ENCODE results near the gene KRT13.

KRT13 gene

DNA sequence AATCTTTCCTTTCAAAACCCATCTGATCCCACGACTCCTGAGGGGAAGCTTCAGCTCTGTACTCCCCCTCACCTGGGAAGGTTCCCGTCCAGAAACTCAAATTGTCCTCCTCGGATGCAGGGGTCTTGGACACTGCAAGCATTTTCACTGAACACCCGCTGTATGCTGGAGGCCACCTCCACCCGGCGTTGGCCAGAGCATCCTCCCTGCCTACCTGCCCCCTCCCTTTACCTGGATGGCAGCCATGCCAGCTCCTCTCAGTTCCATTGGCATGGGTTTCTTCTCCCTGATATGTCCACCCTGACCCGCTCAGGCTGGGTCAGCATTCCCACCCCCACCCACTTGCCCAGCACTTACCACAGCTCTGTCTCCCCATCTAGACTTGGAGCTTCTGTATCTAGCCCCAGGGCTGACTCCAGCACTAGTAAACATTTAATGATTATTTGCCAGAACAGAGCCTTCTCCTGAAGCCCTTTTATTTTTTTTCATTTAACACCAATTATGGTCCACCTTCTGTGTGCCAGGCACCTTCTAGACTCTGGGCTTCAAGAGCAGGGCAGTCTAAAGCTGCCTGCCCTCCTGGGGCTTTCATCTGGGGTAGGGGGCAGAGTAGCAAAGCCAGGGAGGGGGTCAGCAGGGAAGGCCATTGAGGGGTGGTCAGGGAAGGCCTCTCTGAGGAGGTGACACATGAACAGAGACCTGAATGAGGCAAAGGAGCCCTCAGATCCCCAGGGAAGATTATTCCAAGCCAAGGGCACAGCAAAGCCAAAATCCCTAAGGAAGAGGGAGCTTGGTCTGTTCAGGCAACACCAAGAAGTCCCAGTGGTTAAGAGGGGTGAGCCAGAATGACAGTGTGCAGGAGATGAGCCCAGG is 31.6 kb upstream of the KRT13 start:
- DNase-seq: no peak

DNA sequence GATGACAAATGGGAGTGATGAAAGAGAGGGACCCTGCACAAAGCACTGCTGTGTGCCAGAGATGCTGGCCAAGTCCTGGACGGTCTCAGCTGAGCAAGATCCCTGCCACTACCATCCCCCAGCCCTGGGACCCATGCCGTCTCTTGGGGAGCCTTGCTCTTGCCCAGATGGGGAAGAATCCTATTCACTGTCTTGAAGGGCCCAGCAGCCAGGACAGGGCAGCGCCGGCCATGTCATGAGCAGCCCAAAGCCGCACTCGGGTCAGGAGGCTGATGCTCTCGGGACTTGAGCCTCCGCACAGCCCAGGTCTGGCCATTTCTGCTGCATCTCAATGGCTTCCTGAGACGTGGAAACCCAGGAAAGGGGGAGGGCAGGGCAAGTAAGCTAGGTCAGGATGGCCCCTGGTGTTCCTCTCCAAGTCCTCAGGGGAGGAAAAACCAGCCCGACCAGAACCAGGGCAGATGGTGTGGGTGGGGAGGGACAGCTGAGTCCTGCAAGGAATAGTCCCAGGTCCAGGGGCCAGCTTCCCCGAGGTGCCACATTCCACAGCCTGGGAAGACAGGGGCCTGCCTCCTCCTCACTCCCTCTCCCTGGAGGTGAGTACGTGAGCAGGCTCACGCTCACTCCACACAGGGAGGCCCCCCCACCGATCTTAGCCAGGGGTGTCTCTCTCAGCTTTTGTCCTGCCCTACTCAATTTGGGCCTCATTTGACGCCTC is 30.5 kb upstream of the KRT13 start:
- DNase-seq: no peak

DNA sequence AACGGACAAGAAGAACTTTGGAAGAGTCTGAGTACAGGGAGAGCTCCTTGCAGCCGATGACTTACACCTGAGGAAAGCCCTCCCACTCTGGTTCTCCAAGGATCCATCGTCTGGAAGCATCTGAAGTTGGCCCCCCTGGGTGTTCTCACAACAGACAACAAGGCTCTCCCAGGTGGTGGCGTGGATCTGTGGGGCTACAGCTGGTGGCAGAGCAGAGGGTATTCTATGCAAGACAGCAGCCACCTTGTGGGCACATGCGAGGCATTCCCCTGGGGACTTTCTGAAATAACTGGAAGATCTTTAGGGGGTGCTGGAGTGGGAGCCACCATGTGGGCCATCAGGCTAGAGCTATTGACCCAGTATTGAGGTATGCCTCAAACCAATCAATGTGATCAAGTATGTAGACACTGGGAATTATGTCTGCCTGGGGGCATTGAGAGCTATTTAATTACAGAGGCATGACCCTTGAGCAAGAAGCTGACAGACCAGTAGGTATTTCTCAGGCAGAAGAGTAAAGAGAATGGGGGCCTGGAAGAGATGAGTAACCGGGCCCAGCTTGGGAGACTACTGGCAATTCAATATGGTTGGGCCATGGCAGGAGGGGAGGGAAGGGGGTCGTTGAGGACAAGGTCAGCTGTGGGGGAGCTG is 29.6 kb upstream of the KRT13 start:
- no peak for DNase-seq

DNA sequence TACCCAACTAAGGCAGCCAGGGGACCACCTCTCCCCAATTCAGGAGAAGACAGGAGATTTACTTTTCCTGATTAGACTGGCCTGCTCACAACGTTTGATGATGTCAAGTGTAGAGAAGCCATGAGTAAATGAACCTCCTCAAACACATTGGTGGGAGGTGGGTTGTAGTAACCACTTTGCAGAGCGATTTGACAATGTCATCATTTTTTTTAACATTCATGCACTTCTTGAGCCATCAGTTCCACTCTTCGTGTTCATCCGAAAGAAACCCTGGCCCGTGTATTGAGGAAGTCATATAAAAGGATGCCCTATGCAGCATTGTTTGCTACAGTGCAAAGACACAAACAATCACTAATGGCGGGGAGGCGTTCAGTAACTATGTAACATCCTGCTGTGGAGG is 28.2 kb upstream of the KRT13 start:
- DNase-seq: no peak

DNA sequence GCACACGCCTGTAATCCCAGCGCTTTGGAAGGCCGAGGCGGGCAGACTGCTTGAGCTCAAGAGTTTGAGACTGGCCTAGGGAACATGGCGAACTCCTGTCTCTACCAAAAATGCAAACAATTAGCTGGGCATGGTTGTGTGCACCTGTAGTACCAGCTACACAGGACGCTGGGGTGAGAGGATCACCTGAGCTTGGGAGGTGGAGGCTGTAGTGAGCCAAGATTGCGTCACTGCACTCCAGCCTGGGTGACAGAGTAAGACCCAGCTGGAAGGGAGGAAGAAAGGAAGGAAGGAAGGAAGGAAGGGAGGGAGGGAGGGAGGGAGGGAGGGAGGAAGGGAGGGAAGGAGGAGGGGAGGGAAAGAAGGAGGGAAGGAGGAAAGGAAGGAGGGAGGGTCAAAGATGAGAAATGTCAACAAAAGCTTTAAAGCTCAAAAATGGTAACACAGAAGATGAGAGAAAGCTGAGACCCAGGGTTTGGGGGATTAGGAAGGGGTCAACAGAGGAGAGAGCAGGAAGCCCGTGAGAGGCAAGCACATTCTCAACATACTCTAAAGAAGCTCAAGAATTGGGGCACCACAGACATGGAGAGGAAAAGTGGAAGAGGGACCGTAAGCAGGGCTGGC is 27.6 kb upstream of the KRT13 start:
- DNase-seq: no peak

DNA sequence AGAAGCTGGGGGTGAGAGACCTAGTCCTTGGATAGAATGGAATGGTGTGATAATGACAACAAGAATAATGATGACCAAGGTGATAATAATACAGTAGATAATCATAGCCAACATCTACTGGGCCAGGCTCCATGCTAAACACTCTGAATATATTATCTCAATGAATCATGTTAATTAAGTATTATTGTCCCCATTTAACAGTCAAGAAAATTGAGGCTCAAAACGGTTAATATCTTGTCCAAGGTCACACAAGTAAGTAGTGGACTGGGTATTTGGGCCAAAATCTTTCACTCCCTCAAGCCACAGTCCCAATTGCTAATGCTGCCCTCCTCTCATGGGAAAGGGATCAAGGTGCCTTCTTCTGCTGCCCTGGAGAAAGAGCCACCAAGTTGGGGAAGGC is 26.6 kb upstream of the KRT13 start:
- no peak for DNase-seq

DNA sequence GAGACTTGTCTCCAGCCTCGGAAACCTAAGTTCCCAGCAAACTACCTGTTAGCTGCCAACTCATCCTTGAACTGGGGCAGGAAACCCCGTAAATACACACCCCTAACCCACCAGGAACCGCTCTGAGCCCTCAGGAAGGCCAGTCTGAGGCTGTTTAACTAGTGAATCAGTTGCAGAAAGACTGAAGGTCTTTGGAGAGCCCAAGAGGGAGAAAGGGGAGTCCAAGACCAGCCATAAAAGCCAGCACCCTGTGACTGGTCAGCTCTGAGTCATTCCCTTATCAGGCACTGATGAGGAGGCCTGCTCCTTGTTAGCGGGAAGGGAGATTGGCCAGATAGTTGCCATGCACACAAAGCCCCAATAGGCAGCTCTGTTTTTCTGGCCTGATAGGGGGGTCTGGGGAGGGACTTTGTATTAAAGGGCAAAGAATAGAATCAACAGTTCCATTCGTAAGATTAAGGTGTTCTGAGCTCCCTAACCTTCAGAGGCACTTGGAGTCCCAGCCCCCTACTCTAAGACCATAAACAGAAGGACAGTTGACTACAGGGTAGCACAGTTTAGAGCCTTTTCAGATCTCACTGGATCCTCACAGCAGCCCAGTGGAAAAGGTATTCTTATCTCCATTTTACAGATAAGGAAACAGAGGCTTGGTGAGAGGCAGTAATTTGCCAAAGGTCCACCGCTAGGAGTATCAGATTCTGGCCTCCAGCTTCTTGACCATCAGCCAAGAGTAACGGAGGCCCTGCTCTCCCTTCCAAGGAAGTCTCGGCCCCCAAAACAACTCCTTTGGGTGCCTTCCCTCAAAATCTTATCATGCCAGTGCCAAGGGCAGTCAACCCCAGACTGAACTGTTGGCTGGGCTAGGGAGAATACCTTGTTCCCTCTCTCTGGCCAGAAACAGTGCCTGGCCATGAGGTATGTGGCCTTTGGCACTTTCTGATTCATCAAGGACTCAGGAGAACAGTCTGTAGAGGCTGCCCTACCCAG is 24.9 kb upstream of the KRT13 start:
- no peak for DNase-seq

DNA sequence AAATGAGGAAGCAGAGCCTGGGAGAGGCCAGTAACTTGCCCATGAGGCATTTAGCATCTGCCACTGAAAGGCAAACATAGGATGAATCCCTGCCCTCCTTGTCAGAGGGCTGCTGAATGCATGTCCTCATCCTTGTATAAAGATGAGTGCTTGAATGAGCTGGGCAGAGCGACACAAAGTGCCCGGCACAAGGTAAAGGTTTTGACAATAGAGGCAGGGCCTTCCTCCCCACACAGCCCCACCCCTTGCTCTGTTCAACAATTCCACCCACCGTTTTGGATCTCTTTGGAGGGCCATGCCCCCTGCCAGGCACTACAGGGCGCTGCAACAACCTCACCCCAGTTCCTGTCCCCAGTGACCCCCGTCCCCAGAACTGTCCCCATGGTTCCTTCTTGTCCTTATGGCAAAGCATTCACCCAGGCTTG is 24.1 kb upstream of the KRT13 start:
- DNase-seq: no peak

DNA sequence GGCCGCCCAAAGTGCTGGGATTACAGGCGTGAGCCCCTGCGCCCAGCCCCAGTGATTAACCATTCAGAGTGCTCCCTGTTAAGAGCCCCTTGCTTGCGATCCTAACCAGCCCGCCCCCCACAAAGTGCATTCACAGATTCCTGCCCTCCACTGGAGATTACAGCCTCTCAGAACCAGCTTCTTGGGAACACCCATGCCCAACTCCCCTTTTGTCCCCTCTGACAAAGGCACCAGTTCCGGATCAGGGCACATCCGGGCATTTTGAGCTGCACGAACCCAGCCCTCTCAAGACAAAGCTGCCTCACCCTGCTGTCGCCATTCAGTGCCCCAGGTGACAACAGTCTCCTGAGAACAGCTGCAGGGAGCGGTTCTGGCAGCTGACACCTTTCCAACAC is 23.5 kb upstream of the KRT13 start:
- DNase-seq: no peak

DNA sequence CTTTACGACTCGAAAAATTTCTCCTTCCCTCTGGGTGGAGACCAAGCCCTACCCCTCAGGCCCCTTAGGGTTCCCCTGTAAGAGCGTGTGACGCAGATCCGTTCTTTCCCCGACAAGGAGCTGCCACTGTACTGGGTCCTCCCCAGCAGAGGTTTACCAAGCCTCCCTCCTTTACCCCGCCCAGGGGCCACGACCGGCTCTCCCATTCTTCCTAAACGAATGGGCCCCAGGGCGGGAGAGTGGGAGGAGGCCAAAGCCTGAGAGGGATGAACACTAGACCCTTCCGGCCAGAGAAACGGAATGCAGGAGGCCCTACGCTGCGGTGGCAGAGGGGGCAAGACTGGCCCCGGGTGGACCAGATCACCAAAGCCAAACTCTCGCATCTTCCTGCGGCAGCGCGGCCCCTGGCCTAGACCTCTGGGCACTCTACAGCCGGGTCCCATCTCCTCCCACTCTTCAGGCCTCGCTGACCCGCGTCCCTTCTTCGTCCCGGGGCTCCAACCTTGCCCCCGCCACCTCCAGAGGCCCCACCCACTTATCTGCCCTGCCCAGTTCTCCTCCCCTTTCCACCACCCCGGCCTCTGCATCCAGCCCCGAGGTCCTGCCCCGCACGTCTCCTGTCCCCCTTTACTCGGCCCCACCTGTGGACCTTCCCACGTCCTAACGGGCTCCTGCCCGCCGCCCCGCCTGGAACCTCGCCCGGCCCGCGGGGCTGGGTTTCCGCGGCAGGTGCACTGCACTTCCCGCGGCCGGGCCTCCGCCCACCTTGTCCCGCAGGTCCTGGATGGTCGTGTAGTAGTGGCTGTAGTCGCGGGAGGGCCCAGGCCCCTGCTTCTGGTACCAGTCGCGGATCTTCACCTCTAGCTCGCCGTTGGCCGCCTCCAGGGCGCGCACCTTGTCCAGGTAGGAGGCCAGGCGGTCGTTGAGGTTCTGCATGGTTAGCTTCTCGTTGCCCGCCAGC is 21.9 kb upstream of the KRT13 start:
- DNase-seq: no peak

DNA sequence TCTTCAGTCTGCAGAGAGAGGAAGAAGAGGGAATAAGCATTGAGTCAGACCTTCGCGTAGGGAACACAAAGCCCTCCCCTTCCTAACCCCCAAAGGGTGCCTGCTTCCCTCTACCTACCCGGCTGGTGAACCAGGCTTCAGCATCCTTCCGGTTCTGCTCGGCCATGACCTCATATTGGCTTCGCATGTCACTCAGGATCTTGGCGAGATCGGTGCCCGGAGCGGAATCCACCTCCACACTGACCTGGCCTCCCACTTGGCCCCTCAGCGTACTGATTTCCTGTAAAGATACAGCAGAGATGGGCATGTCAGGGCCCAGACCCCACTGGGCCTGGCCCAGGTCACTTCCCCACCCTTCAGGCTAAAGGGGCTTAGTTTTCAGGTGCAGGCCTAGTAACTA is 18.8 kb upstream of the KRT13 start:
- DNase-seq: no peak

DNA sequence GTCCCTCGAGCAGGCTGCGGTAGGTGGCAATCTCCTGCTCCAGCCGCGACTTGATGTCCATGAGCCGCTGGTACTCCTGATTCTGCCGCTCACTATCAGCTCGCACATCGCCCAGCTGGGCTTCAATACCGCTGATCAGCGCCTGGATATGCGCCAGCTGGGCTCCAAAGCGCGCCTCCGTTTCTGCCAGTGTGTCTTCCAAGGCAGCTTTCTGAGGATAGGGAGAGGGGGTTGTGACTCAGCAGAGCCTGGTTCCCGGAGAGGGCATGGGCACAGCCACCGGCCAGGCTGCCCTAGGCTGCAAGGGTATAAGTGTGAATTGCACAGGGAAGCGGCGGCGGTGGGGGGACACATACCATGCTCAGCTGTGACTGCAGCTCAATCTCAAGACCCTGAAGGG is 18.4 kb upstream of the KRT13 start:
- no peak for DNase-seq

DNA sequence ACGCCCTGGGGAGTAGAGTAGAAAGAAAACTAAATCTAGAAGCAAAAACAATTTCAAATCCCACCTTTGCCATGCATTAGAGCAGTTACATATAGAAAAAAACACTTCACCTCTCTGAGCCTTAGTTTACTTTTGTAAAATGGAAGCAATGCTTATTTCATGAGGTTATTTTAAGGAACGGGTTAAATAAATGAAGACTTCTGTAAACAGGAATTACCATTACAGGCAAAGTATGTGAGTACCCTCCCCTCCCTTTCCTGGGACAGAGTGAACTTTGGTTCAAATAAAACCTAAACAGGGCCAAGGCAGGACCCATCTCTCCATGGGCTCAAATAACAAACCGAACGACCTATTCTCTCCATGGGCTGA is 17.8 kb upstream of the KRT13 start:
- no peak for DNase-seq

DNA sequence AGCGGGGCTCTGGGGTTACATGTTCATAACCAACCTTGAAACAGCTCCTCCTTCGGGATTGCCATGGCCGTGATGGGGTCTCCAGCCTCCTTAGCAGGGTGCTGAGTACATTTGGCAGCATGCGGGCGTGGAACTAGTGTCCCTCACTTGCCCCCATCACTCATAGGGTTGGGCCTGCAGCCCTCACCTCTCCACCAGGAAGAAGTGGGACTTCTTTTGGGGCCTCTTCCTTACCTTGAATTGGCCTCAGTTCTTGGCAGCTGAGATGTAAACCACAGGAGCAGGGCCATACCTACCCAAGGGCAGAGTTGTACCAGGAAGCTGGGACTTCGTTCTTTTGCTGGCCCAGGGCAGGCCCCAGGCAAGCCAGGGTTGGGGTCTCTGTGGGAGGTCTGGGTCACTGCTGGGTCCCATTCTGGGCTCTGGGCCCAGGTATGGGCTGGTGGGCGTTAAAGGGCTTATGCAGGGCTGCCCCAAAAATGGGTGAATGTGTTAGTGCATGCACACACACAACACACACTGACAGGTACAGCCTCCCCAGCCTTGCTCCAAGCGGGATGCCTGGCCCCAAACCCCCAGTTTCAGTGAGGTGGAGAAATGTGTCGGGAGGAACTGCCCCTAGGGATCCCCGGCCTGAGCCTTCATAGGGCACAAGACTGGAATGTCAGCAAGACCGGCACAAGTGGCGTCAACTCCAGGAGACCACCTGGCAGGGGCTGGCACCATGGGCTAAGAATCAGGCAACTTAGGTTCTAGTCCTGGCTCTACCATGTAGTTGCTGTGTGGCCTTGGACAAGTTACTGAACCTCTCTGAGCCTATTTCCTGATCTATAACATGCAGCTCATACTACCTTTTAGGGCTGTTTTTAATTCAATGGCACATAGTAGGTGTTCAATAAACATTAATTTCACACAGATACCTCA is 17.2 kb upstream of the KRT13 start:
- DNase-seq: no peak

DNA sequence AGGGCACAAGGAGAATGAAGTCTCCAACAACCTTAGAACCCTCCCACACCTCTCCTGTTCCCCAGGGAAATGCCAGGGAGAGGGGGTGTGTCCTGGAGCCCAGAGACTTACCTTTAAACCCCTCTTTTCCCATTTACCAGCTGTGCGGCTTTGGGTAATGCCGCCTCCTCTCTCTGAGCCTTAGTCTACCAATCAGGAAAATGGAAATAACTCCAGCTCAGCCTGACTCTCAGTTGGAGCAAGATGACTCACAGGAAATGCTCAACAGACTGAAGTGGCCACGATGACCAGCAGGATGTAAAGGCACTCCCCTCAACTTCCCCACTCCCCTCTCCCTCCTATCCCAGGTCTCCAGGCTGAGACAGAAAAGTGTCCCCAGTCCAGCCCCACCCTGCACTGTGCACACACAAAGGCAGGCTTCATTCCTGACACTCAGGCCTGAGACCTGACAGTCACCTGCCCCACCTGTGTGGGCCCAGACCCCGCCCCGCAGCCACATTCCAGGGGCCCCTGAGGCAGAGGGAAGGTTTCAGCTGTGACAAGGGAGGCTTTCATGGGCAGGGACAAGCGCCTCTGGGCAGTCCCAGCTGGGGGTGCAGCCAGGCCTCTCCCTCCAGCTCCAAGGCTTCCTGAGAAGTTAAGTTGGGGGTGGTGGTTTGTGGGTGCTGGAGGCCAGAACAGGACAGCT is 16.3 kb upstream of the KRT13 start:
- no peak for DNase-seq

DNA sequence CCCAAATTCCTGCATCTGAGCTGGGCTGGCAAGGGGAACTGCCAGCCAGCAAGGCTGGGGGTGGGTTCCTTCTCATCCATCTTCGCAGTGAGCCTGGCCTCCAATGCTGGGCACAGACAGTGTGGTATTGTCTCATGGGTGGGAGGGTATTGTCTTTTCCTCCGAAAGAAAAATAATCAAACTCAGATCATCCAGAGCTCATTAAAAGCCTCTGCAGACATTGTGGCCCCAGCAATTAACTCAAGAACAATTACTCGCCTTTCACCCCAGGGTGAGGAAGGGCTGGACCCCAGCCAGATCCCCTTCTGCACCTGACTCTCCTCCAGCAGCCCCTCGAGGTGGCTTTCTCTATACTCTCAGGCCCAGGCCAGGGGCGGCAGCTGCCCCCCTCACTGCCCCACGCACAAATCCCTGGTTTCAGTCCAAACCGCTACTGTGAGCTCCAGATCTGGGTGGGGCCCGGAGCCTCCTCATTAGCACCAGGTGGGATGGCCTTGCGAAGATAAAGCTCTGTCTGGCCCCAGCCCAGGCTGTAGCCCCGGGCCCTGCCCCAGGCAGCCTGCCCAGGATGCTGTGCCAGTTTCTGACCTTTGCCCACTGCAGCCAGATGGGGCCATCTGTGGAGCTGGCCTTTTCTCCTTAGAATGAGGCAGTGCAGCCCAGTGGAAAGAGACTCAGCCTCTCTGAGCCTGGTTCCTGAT is 15.6 kb upstream of the KRT13 start:
- no peak for DNase-seq

DNA sequence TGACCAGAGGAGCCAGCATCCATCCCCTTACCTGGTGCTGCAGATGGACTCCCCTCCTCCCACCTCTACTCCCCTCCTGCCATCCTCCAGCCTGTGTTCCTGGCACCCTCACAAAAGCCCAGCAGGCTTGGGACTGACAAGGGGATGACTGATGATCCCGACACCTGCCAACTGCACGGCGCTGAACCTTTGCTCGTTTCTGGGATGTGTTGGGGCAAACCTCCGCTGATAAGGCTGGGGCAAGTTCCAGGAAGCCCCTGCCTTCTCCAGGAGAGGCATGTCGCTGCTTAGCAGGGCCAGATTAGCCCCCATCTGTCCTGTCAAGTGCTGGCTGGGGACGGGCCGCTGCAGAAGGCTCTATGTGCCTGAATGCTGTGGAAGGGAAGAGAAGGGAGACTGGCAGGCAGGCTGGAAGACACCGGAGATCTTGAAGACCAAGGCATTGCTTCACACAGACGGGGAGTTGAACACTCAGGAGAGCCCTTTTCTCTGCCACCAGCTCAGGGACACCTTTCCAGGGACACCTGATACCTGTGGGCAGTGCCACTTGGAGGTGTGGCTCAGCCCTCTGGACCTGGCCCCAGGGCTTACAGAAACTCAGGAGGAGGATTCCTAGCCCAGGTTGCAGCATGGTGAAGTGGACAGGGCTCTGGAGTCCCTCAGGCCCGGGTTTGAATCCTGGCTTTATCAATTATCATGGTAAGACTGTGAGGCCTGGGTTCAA is 14.3 kb upstream of the KRT13 start:
- no peak for DNase-seq
